GM18858 (cell line): ENCODE data around the gene SH3D19.
A peak's percentile ranks its signal among the peaks of the same experiment; 100 is the strongest.
"Not testable (repeated sequence)": the region's sequence is repeated elsewhere in the genome, so short reads cannot be mapped to it uniquely, and the experiment has no call there.

Experiments used
- ATAC-seq: cut with Tn5 transposase; IDR thresholded peaks from one replicate; pipeline ENCODE4 v1.9.1; 2021; ENCODE audit not compliant: unreplicated experiment

The SH3D19 gene

DNA sequence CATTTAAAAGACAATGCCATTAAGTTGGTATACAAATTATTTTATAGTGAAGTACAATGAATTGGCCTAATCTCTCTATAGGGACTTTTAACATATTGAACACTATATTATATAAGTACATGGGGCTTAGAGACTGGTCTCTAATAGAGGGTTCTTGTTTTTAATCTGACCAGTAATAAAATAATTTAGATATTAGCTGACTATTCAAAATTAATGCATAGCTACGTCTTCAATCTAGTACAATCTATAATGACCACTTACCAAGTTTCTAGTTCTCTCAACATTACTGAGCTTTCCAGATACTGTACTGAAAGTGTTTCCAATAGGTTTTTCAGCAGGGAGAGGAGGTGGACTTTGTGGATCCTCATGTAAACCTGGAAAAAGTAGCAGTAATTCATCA, 166.4 kb downstream of the SH3D19 start:
- ATAC-seq = no peak

DNA sequence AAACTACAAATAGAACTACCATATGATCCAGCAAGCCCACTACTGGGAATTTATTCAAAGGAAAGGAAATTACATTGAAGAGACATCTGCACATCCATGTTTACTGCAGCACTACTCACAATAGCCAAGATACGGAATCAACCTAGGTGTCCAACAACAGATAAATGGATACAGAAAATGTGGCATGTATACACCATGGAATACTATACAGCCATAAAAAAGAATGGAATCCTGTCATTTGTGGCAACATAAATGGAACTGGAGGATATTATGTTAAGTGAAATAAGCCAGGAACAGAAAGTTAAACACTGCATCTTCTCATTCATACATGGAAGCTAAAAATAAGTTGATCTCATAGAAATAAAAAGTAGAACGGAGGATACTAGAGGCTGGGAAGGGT, 167.9 kb downstream of the SH3D19 start:
- no peak for ATAC-seq

DNA sequence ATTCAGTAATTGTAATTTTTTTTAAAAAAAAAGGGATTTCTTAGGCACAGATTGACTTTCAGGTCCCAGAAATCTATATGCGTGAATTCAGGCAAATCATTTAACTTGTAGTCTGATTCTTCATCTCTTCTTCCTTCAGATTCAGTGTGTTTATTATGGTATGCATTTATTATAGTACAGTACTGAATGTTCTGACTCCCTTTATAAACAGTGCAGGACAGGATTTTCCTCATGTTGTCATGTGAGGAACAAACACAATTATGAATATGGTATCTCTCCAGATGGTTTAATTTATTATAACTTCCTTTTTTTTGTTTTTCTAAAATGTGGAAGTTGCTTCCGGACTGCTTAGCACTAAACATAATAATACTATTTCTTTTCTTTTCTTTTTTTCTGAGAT, 171.8 kb downstream of the SH3D19 start:
- no peak for ATAC-seq

DNA sequence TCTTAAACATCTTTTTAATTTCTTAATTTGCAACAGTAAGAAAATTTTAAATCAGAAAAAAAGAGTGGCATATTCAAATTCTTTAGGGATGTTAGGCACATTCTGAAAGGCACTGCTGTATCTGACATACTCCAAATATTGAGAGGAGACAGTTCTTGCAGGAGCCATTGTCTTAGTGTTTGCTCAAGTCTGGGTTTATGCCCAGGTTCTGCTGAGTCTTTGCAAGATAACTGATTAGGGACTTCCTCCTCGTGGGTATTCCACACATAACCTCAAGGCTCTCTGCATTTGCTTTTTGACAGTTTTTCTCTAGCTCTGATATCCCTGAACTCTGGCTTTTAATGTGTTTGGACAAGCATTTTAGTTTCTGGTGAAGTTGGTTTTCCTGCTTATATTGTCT, 173.4 kb downstream of the SH3D19 start:
- ATAC-seq = no peak

DNA sequence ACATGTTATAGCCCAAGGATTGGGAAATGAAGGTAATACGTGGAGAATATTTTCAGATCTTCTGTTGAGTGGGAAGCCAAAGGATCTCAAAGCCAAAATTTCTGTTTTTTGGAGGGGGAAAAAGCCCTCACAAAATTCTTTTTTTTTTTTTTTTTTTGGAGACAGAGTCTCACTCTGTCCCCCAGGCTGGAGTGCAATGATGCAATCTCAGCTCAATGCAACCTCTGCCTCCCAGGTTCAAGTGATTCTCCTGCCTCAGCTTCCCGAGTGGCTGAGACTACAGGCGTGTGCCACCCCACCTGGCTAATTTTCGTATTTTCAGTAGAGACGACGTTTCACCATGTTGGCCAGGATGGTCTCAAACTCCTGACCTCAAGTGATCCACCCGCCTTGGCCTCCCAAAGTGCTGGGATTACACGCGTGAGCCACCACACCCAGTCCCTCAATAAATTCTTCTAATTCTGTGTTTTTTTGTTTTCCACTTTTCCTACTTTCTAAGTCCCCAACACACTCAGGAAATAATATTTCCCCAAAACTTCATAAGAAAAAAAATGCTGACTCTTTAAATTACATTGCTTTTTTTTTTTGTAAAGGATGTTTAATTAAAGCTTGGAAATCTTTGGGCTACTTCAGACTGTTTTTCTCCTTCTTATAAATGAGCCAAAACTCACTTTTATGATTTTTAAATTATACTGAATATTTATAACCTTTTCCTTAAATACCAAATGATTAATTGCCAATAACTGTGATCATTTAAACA, 174.4 kb downstream of the SH3D19 start:
- no peak for ATAC-seq

DNA sequence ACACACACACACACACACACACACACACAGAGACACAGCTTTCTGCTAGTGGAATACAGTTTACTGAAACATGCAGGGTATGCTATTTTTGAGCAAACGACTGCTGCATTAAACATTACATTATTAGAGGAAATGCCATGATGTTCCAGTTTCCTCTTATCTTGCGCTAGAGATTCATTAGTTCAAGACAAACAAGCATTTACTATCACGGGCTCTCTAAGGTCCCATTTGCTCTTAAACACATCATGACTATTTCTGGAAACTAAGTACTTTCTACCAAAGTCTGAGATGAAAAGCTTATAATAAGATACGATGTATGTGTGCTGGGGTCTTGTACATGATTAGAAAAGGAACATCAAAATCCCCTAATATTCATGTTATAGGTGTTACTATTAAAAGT, 177.1 kb downstream of the SH3D19 start:
- no peak for ATAC-seq

DNA sequence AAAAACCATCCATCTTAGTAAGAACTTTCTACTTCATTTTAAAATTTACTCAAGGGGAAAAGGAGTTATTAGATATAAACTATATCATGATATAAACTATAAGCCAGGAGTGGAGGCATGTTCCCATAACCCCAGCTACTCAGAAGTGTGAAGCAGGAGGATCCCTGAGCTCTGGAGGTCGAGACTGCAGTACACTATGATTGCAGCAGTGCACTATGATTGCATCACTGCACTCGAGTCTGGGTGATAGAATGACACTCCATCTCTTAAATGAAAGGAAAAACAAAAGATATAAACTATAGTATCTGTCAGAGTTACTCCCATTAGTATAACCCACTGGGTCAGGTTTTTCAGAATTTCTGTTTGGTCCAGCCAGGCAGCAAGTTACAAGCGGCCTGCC, 178.4 kb downstream of the SH3D19 start:
- ATAC-seq = no peak

DNA sequence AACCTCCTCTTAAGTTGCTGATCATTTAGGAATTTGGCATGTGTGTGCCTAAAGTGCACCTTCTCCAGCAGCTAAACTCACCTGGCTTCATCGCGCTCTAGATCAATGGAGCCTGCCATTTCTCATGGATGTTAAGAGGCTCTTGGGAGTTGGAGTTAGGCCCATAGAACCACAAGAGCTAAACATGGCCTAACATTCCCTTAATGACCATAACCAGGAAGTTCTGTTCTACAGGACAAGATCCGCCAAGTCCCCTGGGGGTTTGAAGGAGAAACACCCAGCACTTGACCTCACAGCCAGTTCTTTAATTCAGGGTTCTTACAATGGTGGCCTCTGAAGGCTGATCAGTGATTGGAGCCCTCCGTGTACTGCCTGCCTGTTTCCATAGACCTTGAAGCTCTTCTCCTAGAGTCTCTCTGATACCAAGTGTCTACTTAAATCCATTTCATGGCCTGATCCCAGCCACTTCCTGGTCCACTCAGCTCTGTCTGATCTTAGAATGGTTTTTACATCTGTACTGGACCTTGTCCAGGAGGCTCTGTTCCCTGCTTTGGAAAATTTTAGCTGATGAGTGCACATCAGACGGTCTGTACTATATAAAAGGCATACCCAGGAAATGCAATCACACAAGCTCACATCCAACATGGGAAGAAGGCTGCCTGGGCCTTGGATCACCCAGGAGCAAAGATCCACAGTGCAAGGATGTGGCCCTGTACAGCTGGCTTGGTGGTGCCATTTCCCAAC, 180.9 kb downstream of the SH3D19 start:
- ATAC-seq = no peak

DNA sequence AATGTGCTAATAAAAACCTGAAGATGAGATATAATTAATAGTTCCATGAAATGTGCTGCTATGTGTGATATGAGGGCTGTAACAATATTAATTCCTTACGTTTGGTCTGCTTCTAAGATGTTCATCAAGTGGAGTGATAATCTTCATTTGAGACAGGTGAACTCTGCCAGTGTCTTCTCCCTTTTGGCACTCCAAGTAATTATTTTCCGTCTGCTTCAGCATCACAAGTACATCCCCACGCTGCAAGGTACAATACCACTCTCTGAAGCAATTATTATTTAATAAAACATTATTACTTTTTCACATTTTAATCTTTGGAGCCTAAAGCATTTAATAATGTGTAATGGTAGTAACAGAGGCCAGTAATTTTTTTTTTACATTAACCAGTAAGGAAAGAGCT, 181.6 kb downstream of the SH3D19 start:
- no peak for ATAC-seq

DNA sequence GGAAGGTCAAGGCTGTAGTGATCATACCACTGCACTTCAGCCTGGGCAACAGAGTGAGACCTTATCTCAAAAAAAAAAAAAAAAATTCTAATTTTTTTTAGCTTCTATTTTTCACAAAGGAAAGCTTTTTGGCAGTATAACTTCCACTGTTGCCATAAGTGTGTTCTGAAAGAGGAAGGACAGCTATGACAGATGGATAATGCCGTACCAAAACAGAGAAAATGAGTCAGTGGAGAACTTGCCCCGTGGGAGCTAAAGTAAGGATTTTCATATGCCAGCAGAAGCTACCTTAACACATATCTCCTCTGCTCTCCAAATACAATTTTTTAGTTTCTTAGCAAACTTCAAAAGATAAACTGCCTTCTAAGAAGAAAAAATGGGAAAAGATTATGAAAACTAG, 182.2 kb downstream of the SH3D19 start:
- no peak for ATAC-seq

DNA sequence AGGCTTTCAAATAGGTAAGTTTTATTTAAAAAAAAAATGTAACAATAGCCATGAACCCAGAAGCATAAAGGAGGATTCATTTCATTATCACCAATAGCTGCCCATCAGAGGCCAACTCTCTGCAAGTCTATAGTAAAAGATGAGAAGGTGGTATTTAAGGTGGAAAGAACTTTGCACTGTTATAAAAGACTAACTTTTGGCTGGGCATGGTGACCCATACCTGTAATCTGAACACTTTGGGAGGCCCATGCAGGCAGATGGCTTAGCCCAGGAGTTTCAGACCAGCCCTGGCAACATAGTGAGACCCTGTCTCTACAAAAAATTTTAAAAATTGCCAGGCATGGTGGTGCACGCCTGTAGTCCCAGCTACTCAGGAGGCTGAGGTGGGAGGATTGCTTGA, 182.6 kb downstream of the SH3D19 start:
- no peak for ATAC-seq

DNA sequence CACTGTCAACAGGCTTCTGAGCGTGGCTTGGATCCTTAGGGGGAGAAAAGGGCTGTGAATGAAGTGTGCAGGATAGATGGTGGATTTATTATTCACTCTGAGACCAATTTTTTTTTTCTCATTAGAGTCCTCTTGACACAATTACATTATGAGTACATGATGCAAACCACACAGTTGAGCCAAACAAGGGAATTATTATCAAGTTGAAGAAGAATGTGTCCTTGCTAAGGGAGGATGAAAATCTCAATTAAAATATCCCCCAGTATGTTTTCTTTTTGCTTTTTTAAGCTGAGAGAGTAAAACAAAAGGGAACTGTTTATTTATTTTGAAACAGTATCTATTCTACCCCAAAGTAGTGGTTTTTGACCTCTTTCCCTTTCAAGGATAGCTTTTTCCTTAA, 185.6 kb downstream of the SH3D19 start:
- no peak for ATAC-seq

DNA sequence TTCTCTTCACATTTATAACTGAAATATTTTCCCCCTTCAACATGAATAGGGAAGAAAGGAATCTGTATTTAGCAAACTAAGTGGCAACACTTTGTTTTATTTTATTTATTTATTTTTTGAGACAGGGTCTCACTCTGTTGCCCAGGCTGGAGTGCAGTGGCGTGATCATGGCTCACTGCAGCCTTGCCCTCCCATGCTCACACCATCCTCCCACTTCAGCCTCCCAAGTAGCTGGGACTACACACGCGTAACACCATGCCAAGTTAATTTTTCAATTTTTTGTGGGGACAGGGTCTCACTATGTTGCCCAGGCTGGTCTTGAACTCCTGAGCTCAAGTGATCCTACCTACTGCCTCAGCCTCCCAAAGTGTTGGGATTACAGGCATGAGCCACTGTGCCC, 189.4 kb downstream of the SH3D19 start:
- ATAC-seq = not testable (repeated sequence)

DNA sequence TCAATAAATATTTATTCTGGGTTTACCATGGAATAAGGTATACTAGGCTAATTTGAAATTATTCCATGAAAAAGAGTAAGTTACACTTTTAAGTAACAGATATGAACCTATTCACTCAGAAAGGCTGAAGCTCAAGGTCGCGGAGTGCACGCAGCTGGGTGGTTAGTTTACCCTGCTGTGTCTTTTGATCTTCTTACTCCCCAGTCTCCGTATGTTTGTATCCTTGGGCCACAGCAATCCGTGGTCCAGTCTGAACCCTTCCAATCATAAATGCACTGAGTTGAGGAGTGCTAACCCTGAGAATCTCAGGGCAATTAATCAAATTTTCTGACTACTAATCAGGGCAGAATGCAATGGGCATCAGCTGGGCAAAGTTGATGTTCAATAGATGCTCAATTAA, 192.1 kb downstream of the SH3D19 start:
- no peak for ATAC-seq

DNA sequence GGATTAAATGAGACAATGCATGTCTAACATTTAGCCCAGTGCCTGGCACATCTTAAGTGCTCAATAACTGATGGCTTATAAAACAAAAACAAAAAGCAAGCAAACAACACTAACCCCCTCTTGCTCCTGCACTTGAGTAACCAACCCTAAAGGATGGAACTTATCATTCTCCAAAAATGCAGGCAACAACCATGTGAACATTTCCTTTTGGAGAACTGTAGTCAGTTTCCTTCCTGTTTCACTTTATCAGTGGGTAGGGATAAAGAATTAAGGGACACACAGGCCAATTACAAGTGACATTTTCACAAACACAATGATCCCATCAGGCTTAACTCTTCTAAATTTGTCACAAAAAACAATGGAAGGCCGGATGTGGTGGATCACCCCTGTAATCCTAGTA, 195.6 kb downstream of the SH3D19 start:
- no peak for ATAC-seq

DNA sequence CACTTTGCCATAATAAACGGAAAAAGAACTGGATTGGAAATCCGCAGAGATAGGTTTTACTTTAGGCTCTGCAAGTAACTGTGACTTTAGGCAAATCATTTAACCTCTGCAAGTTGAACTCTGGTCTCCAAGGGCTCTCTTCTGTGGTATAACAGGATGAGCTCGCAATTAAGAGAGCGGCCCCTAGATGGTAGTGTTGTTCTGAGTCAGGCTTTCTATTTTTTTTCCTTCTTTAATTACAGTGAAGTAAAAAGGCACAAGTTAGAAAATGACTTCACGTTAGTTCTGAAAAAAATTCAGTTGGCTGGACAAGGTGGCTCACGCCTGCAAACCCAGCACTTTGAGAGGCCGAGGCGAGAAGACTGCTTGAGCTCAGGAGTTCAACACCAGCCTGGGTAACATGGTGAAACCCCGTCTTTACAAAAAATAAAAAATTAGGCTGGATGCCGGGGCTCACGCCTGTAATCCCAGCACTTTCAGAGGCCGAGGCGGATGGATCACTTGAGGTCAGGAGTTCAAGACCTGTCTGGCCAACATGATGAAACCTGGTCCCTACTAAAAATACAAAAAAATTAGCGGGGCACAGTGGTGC, 207.9 kb downstream of the SH3D19 start:
- peak; percentile 85 for ATAC-seq

DNA sequence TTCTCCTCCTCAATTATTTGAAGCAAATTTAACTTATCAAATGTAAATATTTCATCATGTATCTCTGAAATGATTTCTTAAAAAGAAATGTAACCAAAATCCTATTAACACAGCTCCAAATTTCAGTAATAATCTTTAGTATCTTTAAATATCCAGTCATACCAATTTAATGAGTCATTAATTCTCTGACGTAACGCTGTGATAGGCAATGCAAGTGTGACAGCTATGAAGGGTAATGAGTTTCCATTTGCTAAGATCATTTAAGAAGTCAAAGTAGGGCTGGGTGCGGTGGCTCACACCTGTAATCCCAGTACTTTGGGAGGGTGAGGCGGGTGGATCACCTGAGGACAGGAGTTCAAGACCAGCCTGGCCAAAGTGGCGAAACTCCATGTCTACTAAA, 210.4 kb downstream of the SH3D19 start:
- ATAC-seq = no peak

DNA sequence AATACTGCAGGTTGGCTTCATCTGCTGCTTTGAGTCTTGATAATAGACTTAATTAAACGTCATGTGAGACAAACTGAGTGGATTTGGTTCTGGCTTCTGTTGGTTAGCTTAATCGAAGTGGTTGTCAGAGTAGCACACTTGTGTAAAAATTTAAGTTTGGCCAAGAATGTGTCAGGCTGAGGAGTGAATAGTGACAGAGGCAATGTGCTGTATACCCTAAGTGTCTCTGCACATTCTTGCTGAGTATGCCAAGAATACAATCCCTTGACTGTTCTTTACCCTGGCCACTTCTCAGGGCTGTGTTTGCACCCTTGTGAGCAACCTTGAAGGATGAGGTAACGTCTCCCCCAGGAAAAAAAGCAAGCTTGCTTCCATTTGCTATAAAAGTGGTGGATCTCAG, 211.1 kb downstream of the SH3D19 start:
- no peak for ATAC-seq

DNA sequence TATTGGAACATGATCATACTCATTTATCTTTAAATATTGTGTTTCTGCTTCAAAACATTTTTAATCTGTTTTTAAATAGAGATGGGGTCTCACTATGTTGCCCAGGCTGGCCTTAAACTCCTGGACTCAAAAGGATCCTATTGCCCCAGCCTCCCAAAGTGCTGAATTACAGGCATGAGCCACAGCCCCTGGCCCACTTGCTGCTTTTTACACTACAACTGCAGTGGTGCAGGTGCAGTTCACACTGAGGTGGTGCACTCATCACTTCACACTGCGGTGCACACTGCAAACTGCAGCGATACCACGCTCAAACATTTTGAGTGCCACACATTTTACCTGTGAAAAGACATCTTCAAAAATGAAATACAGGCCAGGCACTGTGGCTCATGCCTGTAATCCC, 215.2 kb downstream of the SH3D19 start:
- no peak for ATAC-seq

DNA sequence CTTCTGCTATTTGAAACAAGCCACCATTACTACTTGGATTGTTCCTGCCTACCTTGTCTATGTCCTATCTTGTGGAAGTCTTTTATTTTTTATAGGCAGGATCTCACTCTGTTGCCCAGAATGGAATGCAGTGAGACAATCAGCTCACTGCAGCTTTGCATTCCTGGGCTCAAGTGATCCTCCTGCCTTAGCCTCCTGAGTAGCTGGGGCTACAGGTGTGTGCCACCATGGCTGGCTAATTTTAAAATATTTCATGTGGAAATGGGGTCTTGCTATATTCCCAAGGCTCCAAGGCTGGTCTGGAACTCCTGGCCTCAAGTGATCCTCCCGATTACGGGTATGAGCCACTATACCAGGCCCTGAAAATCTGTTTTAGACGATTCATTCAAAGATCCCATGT, 218.3 kb downstream of the SH3D19 start:
- no peak for ATAC-seq

DNA sequence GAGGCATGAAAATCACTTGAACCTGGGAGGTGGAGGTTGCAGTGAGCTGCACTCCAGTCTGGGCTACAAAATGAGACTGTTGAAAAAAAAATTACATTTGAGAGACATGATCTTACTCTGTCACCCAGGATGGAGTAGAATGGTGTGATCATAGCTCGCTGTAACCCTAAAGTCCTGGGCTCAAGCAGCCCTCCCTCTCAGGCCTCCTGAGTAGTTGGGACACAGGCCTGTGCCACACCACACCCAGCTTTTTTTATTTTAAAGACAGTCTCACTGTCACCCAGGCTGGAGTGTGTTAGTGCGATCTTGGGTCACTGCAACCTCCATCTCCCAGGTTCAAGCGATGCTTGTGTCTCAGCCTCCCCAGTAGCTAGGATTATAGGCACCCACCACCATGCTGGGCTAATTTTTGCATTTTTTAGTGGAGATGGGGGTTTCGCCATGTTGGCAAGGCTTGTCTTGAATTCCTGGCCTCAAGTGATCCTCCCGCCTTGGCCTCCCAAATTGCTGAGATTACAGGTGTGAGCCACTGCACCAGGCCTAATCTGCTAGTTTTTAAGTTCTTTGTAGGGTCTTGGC, 219.9 kb downstream of the SH3D19 start:
- no peak for ATAC-seq

DNA sequence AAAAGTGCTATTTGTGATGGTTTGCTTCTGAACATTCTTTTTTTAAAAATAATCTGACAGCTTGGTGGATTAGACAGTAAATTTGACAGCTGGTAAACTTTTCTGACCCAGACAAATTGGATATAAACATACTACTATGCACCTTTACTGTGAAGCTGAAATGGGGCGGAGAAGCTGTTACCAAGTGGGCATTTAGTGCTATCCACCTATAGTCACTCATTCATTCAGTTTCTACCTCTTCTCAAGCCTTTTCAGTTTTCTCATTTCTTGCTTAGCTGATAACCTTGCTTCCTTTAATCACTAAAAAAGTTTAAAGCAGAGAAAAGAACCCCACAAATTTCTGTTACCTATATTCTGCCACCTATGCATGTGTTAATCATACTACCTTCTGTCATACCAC, 220.8 kb downstream of the SH3D19 start:
- no peak for ATAC-seq
